ENCODE results near the gene HOXA2.

Gene HOXA2

GRCh38 chr7:27148031-27148755 lies 45.7 kb upstream of the HOXA2 start:
- no peak overlapping the region for H3K4me3 ChIP-seq (ENCODE audit: low read depth, low read length)
- TF ChIP-seq CTCF (IDR thresholded peaks at IDR 0.05; ENCODE audit: borderline replicate concordance, insufficient read depth, low read depth, low read length) = no peak

- H3K4me3 ChIP-seq (ENCODE audit: low read depth, low read length) = no peak within 1 kb of the TSS
- no peak for TF ChIP-seq CTCF (IDR thresholded peaks at IDR 0.05; ENCODE audit: borderline replicate concordance, insufficient read depth, low read depth, low read length)
These were observed 44.9 kb upstream of the HOXA2 start, which contains the start of gene HOXA6 for GRCh38 chr7:27147199-27148030. TSS of gene HOXA6 (minus strand) at chr7:27147774. CDS start at chr7:27147749, 25 bp downstream.

DNA sequence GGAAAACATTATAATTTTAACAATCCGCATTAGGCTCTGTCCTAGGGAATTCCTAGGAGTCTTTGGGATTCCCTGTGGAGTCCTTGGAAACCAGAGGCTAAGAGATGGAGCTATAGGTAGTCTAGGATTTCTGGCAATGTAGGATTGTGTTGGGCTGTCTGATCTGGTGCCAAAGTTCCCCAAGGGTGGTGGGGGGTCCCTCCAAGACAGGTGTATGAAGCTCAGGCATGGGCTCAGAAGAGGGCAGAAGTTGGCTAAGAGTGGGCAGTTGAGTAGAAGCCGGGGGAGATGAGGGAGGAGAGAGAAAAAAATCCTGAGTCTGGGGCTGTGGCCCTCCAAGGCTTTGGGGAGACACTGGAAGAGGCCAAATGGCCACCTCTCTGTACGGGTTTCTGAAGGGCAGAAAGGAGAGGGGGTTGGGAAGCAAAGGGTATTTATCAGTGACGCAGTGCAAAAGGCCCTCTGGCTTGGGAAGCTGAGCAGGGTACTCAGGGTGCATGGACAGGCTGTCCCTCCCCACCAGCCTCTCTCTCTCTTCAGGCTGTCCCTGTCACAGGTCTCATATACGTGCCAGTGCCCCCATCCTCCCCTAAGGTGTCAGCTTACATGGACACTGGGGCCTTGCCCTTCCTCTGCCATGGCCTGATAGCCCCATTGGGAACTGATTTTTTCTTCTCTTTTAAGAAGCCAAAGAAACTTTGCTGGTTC lies 44.2 kb upstream of the HOXA2 start:
- no peak for TF ChIP-seq CTCF (IDR thresholded peaks at IDR 0.05; ENCODE audit: borderline replicate concordance, insufficient read depth, low read depth, low read length)

GRCh38 chr7:27145914-27146412 lies 43.5 kb upstream of the HOXA2 start:
- no peak for TF ChIP-seq CTCF (IDR thresholded peaks at IDR 0.05; ENCODE audit: borderline replicate concordance, insufficient read depth, low read depth, low read length)

More for the DNA sequence above, 44.2 kb upstream of the HOXA2 start:
- H3K4me3 ChIP-seq (ENCODE audit: low read depth, low read length) = no peak overlapping the region

GRCh38 chr7:27145165-27145913 lies 42.9 kb upstream of the HOXA2 start:
- no peak overlapping the region for H3K4me3 ChIP-seq (ENCODE audit: low read depth, low read length)
- TF ChIP-seq CTCF (IDR thresholded peaks at IDR 0.05; ENCODE audit: borderline replicate concordance, insufficient read depth, low read depth, low read length) = no peak

More at GRCh38 chr7:27145914-27146412, 43.5 kb upstream of the HOXA2 start:
- H3K4me3 ChIP-seq (ENCODE audit: low read depth, low read length) = no peak overlapping the region

DNA sequence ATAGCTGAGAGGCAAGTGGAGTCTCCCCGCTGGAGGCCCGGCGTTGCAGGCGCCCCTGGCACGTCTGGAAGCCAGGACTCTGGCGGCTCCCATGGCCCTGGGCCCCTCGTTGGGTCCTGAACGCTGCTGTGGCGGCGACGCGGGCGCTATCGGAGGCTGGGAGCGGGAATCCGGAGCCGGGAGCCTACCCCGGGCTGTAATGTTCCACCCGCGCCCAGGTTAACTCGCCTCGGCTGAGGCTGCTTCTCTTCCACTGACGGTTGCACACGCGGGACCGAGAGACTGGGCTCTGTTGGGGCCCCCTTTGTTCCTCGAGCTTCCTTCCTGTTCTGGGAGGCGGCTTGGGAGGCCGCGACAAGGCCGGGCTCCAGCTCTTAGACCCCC lies 42.3 kb upstream of the HOXA2 start:
- H3K4me3 ChIP-seq (ENCODE audit: low read depth, low read length) = no peak overlapping the region

More for the DNA sequence above, 42.3 kb upstream of the HOXA2 start:
- TF ChIP-seq CTCF (IDR thresholded peaks at IDR 0.05; ENCODE audit: borderline replicate concordance, insufficient read depth, low read depth, low read length) = no peak

All from GM12875 (cell line).